Mucosa of stomach (tissue), 1 donor: ENCODE results near the gene PIK3CB.
"Not testable (repeated sequence)": the region's sequence is repeated elsewhere in the genome, so short reads cannot be mapped to it uniquely, and the experiment has no call there.

Experiments
- H3K27me3 ChIP-seq: one replicate; pipeline ENCODE4 v1.7.0; 2013; ENCODE audit warnings: mild to moderate bottlenecking, low read length; ENCODE audit not compliant: control insufficient read depth, insufficient read depth
- H3K36me3 ChIP-seq: one replicate; pipeline ENCODE4 v1.7.0; 2013; ENCODE audit warnings: low read length; ENCODE audit not compliant: control insufficient read depth, insufficient read depth
- H3K4me1 ChIP-seq: one replicate; pipeline ENCODE4 v1.7.0; 2013; ENCODE audit warnings: mild to moderate bottlenecking, low read length; ENCODE audit not compliant: control insufficient read depth, insufficient read depth
- H3K4me3 ChIP-seq: one replicate; pipeline ENCODE4 v1.7.0; 2013; ENCODE audit warnings: low read length
- H3K9ac ChIP-seq: one replicate; pipeline ENCODE4 v1.7.0; 2013; ENCODE audit warnings: mild to moderate bottlenecking, low read length, moderate library complexity
- H3K9me3 ChIP-seq: one replicate; pipeline ENCODE4 v1.7.0; 2013; ENCODE audit warnings: mild to moderate bottlenecking, low read length, moderate library complexity; ENCODE audit not compliant: control insufficient read depth
- donor health status: Pancreatic carcinoma.

PIK3CB gene

GRCh38 chr3:138796761-138797160 is 38.0 kb downstream of the PIK3CB start:
- no peaks in the 10 kb centered on the region for H3K36me3 ChIP-seq
- no peak overlapping the region for H3K9ac ChIP-seq
- no peaks in the 10 kb centered on the region for H3K27me3 ChIP-seq
- H3K9me3 ChIP-seq: no peaks in the 10 kb centered on the region
- no peaks in the 10 kb centered on the region for H3K4me1 ChIP-seq
- no peak overlapping the region for H3K4me3 ChIP-seq

DNA sequence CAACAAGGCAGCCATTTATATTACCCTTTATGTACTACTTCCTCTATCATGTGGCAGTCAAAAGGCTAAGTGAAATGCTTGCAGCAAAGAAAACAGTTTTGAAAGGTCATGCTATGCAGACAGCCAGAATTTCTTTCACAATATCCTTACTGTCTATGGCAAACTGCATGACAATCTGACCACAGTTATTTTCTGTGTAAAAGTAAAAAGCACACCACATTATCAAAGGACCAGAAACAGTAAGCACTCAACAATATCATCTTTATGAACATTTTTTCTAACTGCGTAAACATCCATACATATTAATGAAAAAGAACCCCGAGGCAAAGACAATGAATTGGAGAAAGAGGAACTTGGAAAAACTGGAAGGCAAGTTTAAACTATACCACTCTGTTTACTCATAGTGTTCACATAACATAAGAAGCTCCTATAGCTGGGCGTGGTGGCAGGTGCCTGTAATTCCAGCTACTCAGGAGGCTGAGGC is 47.9 kb downstream of the PIK3CB start:
- H3K36me3 ChIP-seq: no peaks in the 10 kb centered on the region
- no peaks in the 10 kb centered on the region for H3K4me1 ChIP-seq
- no peak overlapping the region for H3K4me3 ChIP-seq
- no peaks in the 10 kb centered on the region for H3K9me3 ChIP-seq
- no peak overlapping the region for H3K9ac ChIP-seq
- H3K27me3 ChIP-seq: no peaks in the 10 kb centered on the region

DNA sequence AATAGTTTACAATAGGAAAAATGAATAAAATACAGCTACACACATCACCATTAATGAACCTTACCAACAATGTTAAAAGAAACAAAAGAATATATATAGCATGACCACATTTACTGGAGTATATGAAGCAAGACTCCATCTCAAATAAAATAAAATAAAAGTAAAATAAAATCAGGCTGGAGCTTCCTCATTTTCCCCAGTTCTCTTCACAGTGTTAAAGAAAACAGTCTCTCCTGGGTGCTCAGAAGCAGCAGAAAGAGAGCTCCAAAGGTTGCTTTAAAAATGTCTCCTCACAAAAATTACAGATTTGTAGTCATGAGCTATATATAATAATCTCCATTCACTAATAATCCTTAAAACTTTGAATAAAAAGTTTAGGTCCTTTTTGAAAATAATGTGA is 48.8 kb downstream of the PIK3CB start:
- Histone ChIP-seq H3K4me3 (no peak overlapping the region), H3K9me3 (no peaks in the 10 kb centered on the region), H3K4me1 (peaks cover 7% of the 10 kb centered on the region), H3K9ac (no peak overlapping the region), H3K36me3 (no peaks in the 10 kb centered on the region), H3K27me3 (no peaks in the 10 kb centered on the region)

DNA sequence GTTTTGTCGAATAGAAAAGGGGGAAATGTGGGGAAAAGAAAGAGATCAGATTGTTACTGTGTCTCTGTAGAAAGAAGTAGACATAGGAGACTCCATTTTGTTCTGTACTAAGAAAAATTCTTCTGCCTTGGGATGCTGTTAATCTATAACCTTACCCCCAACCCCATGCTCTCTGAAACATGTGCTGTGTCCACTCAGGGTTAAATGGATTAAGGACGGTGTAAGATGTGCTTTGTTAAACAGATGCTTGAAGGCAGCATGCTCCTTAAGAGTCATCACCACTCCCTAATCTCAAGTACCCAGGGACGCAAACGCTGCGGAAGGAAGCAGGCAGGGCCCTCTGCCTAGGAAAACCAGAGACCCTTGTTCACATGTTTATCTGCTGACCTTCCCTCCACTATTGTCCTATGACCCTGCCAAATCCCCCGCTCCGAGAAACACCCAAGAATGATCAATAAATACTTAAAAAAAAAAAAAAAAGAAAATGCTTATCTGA is 49.3 kb downstream of the PIK3CB start:
- not testable (repeated sequence) for H3K9ac ChIP-seq, H3K9me3 ChIP-seq, H3K27me3 ChIP-seq, H3K4me3 ChIP-seq, H3K4me1 ChIP-seq, H3K36me3 ChIP-seq

DNA sequence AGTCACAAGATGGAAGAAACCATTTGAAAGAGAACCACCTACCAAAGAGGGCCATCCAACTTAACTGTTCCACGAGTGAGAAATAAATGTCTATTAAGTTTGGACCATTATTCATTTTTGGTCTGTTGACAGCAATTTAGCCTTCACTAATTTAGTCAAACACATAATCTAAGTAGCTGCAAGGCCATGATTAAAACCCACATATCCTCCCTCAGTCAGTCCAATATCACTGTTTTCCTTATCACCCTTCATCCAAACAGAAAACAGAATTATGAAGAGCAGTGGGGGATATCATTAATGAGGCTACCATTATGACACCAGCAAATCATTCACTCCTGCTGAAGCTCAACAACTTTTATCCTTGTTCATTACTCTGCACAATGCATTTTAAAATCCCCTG is 52.0 kb downstream of the PIK3CB start:
- peaks cover 8% of the 10 kb centered on the region for H3K4me1 ChIP-seq
- H3K36me3 ChIP-seq: no peaks in the 10 kb centered on the region
- H3K9ac ChIP-seq: no peak overlapping the region
- H3K27me3 ChIP-seq: no peaks in the 10 kb centered on the region
- H3K9me3 ChIP-seq: no peaks in the 10 kb centered on the region
- no peak overlapping the region for H3K4me3 ChIP-seq

DNA sequence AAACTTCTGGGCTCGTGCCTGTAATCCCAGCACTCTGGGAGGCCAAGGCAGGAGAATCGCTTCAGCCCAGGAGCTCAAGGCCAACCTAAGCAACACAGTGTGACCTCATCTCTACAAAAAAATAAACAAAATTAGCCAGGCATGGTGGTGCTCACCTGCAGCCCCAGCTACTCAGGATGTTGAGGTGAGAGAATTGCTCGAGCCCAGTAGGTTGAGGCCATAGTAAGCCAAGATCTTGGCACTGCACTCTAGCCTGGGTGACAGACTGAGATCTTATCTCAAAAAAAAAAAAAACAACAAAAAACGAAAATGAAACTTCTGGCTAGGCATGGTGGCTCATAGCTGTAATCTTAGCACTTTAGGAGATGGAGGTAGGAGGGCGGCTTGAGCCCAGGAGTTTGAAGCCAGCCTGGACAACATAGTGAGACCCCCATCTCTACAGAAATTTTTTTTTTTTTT is 53.7 kb downstream of the PIK3CB start:
- H3K27me3 ChIP-seq: no peaks in the 10 kb centered on the region
- no peak overlapping the region for H3K4me3 ChIP-seq
- no peaks in the 10 kb centered on the region for H3K36me3 ChIP-seq
- no peak overlapping the region for H3K9ac ChIP-seq
- H3K4me1 ChIP-seq: peaks cover 8% of the 10 kb centered on the region
- H3K9me3 ChIP-seq: no peaks in the 10 kb centered on the region

DNA sequence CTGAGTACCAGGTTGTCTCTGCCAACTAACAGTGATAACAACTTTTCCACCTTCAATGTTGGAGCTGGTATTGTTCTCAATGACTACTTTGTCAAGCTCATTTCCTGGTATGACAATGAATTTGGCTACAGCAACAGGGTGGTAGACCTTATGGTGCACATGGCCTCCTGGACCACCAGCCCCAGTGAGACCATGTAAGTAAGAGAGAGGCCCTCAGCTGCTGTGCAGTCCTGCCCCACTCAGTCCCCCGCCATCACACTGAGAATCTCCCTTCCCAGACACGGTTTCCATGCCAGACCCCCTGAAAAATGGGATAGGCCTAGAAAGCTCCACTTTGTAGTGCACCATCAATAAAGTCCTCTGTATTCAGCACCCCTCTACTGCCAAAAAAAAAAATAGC is 56.1 kb downstream of the PIK3CB start:
- Histone ChIP-seq H3K9me3 (no peaks in the 10 kb centered on the region), H3K4me1 (peaks cover 23% of the 10 kb centered on the region), H3K36me3 (no peaks in the 10 kb centered on the region), H3K27me3 (no peaks in the 10 kb centered on the region), H3K9ac (no peak overlapping the region), H3K4me3 (no peak overlapping the region)

DNA sequence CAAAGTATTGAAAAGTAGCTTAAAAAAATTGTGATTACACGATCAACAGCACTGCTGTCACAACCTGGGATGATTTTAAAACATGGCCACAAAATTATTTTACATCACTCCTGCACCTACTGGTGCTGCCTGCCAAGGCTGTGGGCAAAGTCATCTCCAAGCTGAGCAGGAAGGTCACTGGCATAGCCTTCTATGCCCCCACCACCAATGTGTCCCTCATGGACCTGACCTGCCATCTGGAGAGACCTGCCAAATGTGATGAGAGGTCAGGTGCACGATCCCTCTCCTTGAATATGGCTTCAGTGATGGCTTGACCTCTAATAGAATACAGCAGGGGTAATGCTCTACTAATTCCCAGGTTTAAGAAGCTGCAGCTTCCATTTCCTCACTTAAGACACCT is 57.8 kb downstream of the PIK3CB start:
- Histone ChIP-seq H3K9ac (no peak overlapping the region), H3K9me3 (no peaks in the 10 kb centered on the region), H3K4me1 (peaks cover 23% of the 10 kb centered on the region), H3K36me3 (no peaks in the 10 kb centered on the region), H3K27me3 (no peaks in the 10 kb centered on the region), H3K4me3 (no peak overlapping the region)

DNA sequence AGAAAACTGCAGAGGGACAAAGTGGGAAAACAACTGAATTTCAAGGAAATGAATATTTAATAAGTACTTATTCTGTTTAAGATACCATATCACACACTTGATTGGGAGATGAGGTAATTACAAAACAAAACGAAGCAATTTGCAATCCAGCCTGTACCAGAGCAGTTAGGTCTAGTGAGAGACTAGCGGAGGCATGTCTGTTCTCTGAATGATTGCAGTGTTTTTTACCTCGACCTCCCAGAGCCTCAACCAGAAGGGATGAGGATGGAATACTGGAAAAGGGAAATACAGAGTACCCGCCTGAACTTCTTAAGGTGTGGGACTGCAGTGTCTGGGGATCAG is 59.5 kb downstream of the PIK3CB start:
- Histone ChIP-seq H3K36me3 (no peaks in the 10 kb centered on the region), H3K4me1 (peaks cover 15% of the 10 kb centered on the region), H3K9me3 (no peaks in the 10 kb centered on the region), H3K4me3 (no peak overlapping the region), H3K27me3 (no peaks in the 10 kb centered on the region), H3K9ac (no peak overlapping the region)

- no peaks in the 10 kb centered on the region for H3K9me3 ChIP-seq
- H3K36me3 ChIP-seq: no peaks in the 10 kb centered on the region
- no peak overlapping the region for H3K4me3 ChIP-seq
- no peak overlapping the region for H3K9ac ChIP-seq
- peaks cover 15% of the 10 kb centered on the region for H3K4me1 ChIP-seq
- H3K27me3 ChIP-seq: no peaks in the 10 kb centered on the region
Observed at GRCh38 chr3:138774529-138775253, 60.0 kb downstream of the PIK3CB start.

DNA sequence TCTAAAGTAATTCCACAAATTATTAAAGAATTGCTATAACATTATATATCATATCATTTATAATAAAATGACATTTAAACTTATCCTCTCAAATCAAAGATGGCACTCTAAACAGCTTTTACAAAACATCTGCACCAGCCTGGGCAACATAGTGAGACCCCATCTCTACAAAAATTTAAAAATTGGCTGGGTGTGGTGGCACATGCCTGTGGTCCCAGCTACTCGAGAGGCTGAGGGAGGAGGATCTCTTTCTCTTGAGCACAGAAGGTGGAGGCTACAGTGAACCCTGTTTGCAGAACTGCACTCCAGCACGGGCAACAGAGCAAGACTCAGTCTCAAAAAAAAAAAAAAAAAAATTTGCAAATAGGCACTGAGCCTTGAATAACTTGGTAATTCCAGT is 63.1 kb downstream of the PIK3CB start:
- Histone ChIP-seq H3K36me3 (no peaks in the 10 kb centered on the region), H3K9me3 (peaks cover 6% of the 10 kb centered on the region), H3K4me1 (peaks cover 15% of the 10 kb centered on the region), H3K9ac (no peak overlapping the region), H3K4me3 (no peak overlapping the region), H3K27me3 (no peaks in the 10 kb centered on the region)

DNA sequence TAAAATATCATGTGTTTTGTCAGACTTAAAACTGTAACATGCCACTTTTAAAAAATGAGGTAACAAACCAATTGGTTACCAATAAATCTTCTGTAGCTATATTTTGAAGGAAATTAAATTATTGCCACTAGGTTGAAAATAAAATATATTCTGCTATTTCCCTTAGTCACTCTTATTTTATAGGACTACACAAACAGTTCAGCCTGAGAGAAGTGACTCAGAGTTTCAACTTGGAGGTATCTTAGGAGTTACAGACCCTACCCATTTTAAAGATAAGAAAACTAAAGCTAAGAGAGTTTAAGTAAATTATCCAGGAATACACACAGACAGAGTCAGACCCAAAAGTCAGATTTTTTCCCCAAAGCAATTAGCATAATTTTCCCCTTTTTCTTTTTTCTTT is 65.1 kb downstream of the PIK3CB start:
- Histone ChIP-seq H3K9me3 (peaks cover 6% of the 10 kb centered on the region), H3K36me3 (no peaks in the 10 kb centered on the region), H3K4me1 (peaks cover 4% of the 10 kb centered on the region), H3K27me3 (no peaks in the 10 kb centered on the region), H3K9ac (no peak overlapping the region), H3K4me3 (no peak overlapping the region)

DNA sequence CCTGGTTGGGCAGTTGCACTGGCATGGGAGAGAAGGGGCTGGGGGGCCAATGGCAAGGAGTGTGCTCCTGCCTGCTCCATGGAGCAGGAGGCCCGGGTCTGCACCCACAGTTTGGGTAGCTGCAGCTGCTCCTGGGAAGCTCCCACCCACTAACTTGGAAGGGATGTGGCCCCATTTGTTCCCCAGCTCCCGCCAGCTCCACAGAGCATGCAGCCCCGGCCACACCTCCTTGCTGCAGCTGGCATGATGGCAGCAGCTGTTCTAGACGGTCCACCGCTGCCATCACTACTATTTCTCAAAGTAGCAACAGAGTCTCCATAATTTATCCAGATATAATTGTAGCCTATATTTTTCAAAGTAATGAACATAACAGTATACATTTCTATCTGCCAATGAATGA is 65.8 kb downstream of the PIK3CB start:
- H3K27me3 ChIP-seq: no peaks in the 10 kb centered on the region
- no peaks in the 10 kb centered on the region for H3K4me1 ChIP-seq
- H3K9me3 ChIP-seq: peaks cover 6% of the 10 kb centered on the region
- H3K36me3 ChIP-seq: no peaks in the 10 kb centered on the region
- H3K4me3 ChIP-seq: no peak overlapping the region
- no peak overlapping the region for H3K9ac ChIP-seq
